Omental fat pad (tissue), 4 donors: ENCODE results near the gene PLBD2. TPM values are rescaled to one million over a fixed set of nuclear protein-coding genes. Genes with fewer than 3 reads are reported as not detected.

ENCODE experiments used
- ATAC-seq: fragments of 150-250 bp; one replicate; pipeline ENCODE4 v1.9.1; 2016; ENCODE audit warnings: mild to moderate bottlenecking, moderate library complexity; ENCODE audit not compliant: low FRiP score
- DNase-seq: peaks from one replicate; pipeline ENCODE4 v3.0.0-alpha.2; 2019; ENCODE audit warnings: low spot score
- CTCF ChIP-seq, 3 donors: fragments of 450-650 bp; IDR thresholded peaks; one replicate each; pipeline ENCODE4 v1.5.1; 2016 to 2017; ENCODE audit warnings: antibody characterized with exemption in 3 of 3, mild to moderate bottlenecking in 3 of 3, moderate library complexity in 2 of 3
- total RNA-seq, 4 donors: library from RNA; depleted of rRNA; stranded (reverse); fragments of >200 nt; gene quantifications; one replicate each; pipeline ENCODE4 v1.1.0, GENCODE V29; 2016

Gene PLBD2
- total RNA-seq, 4 donors from 2014 or later = 26.4 to 50.2 (median 36.2) TPM

- no peak for DNase-seq
- TF ChIP-seq CTCF (IDR thresholded peaks at IDR 0.05) = no peak
- ATAC-seq = no peak
Observed at GRCh38 chr12:113378291-113378690, 19.9 kb downstream of the PLBD2 start.

- ATAC-seq (no peak), DNase-seq (no peak)
- no peak for TF ChIP-seq CTCF (IDR thresholded peaks at IDR 0.05)
Observed at GRCh38 chr12:113381220-113381619, 22.8 kb downstream of the PLBD2 start.

GRCh38 chr12:113382206-113382605 lies 23.8 kb downstream of the PLBD2 start:
- TF ChIP-seq CTCF (IDR thresholded peaks at IDR 0.05) = no peak
- ATAC-seq = no peak
- no peak for DNase-seq

GRCh38 chr12:113384778-113385177 lies 26.4 kb downstream of the PLBD2 start:
- no peak for ATAC-seq
- DNase-seq = no peak
- TF ChIP-seq CTCF (IDR thresholded peaks at IDR 0.05) = no peak

GRCh38 chr12:113385282-113385882 lies 27.0 kb downstream of the PLBD2 start:
- no peak for ATAC-seq

GRCh38 chr12:113386866-113387566 lies 28.6 kb downstream of the PLBD2 start:
- TF ChIP-seq CTCF (IDR thresholded peaks at IDR 0.05) = no peak
- ATAC-seq (no peak), DNase-seq (no peak)

More at GRCh38 chr12:113385282-113385882, 27.0 kb downstream of the PLBD2 start:
- no peak for DNase-seq
- TF ChIP-seq CTCF (IDR thresholded peaks at IDR 0.05) = no peak

GRCh38 chr12:113387631-113388030 lies 29.2 kb downstream of the PLBD2 start:
- DNase-seq (no peak), ATAC-seq (no peak)
- TF ChIP-seq CTCF (IDR thresholded peaks at IDR 0.05) = no peak
